ENCODE measurements around the gene CACNA1C.

DNA sequence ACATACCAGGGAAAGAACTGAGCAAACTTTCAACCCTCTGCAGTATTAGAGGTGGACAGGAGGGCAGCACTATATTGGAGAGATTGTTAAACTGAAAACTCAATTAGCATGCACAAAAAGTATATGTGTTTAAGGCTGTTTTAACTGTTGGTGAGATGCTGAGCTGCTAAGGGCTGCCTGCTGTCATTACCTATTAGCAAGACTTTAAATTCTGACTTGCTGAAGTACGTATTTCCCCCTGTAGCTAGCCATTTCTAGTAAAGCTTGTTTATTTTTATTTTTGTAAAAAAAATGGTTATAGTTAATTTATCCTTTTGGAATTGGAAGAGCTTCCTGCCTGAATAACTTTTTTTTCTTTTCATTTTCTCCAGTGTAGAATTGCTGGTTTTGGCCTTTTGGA, 92.2 kb downstream of the CACNA1C start:
- TF ChIP-seq, protein P1, sequence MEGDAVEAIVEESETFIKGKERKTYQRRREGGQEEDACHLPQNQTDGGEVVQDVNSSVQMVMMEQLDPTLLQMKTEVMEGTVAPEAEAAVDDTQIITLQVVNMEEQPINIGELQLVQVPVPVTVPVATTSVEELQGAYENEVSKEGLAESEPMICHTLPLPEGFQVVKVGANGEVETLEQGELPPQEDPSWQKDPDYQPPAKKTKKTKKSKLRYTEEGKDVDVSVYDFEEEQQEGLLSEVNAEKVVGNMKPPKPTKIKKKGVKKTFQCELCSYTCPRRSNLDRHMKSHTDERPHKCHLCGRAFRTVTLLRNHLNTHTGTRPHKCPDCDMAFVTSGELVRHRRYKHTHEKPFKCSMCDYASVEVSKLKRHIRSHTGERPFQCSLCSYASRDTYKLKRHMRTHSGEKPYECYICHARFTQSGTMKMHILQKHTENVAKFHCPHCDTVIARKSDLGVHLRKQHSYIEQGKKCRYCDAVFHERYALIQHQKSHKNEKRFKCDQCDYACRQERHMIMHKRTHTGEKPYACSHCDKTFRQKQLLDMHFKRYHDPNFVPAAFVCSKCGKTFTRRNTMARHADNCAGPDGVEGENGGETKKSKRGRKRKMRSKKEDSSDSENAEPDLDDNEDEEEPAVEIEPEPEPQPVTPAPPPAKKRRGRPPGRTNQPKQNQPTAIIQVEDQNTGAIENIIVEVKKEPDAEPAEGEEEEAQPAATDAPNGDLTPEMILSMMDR (conservative IDR thresholded peaks at IDR 0.05; ENCODE audit: low read length) = no peak
- TF ChIP-seq EZH2phosphoT487 (IDR thresholded peaks at IDR 0.05; ENCODE audit: borderline replicate concordance, low read depth, low read length) = no peak
